ENCODE measurements around the gene KLHL35. TPM values are rescaled to one million over a fixed set of nuclear protein-coding genes. Genes with fewer than 3 reads are reported as not detected.
"Not testable (repeated sequence)": the region's sequence is repeated elsewhere in the genome, so short reads cannot be mapped to it uniquely, and the experiment has no call there.

KLHL35 gene
- total RNA-seq, 1 experiment from 2014 or later: not detected

- DNase-seq (ENCODE audit: low read depth): no peak
Measured at GRCh38 chr11:75394085-75394840, 38.7 kb downstream of the KLHL35 start.

- no peak for DNase-seq (ENCODE audit: low read depth)
Measured at GRCh38 chr11:75389925-75390324, 43.1 kb downstream of the KLHL35 start.

- no peak for DNase-seq (ENCODE audit: low read depth)
Measured at GRCh38 chr11:75389276-75389605, 43.8 kb downstream of the KLHL35 start.

DNA sequence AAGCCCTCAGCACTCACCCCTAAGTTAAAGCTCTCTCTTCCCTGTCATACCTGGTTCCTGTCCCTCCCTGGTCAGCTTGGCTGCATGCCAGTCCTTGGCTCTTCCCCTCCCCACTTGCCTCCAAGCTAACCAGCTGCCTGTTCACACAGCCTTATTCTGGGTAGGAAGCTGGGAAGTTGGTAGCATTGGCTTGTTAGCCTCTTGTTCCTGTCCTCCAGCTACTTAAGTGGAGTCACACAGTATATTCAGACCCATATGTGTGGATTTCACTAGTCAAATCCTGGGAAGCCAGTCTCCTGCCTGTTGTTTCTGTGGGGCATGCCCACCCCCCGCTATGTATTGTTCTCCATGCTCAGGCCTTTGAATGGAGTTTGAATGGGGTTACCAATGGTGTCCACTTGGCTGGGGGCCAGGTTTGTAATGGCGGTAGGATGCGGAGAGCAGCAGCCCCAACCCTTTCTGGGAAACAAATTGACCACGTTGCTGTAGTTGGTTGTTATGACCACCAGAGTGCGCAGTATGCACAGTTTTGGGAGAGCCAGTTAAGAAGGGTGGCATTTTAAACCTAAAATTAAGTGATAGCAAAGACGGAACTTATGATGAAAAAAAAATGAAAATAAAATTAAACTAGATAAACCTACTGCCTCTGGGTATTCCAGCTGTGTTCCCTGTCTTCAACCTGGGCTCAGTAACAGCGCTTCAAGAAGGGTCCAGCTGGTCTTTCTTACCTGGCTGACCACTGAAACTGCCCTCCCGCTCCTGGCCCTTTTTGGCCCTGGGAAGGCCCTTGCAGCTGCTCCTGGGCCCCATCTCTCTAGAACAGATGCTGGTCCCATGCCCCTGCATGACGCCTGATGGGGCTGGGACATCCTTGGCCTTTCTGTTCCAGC lies 44.4 kb downstream of the KLHL35 start:
- DNase-seq (ENCODE audit: low read depth): peak; percentile 76

DNA sequence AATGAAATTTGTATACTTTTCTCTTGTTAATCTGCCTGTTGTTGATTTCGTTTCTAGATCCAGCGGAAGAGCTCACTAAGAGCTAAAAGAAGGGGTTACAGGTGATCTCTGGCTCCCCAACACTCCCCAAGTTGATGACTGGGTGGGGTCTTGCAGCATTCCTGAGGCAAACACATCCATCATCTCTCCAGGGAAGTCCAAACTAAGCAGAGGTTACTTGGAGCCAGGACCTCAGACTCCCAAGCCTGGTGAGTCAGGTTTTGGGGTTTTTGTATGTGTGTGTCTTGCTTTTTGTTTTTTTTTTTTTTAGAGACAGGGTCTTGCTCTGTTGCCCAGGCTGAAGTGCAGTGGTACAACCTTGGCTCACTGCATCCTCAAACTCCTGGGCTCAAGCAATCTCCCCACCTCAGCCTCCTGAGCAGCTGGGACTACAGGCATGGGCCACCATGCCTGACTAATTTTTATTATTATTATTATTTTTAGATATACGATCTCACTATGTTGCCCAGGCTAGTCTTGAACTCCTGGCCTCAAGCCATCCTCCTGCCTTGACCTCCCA lies 45.2 kb downstream of the KLHL35 start:
- DNase-seq (ENCODE audit: low read depth): no peak

- DNase-seq (ENCODE audit: low read depth): no peak
Measured at GRCh38 chr11:75386942-75387630, 45.9 kb downstream of the KLHL35 start.

GRCh38 chr11:75384438-75385080 lies 48.4 kb downstream of the KLHL35 start:
- DNase-seq (ENCODE audit: low read depth): no peak

DNA sequence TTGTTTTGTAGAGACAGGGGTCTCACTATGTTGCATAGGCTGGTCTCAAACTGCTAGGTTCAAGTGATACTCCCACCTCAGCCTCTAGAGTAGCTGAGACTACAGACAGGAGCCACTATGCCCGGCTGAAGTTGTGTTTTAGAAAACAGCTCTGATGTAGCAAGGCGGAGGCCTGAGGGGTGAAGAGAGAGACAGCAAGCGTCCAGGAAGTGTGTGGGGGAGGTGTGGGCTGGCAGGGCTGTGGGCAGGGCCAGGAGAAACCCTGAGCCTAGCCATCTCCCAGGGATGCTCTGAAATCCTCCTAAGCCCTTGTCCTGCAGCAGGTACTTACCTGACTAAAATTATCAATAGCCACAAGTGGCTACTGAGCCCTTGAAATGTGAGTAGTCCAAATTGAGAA lies 49.8 kb downstream of the KLHL35 start:
- DNase-seq (ENCODE audit: low read depth): no peak

DNA sequence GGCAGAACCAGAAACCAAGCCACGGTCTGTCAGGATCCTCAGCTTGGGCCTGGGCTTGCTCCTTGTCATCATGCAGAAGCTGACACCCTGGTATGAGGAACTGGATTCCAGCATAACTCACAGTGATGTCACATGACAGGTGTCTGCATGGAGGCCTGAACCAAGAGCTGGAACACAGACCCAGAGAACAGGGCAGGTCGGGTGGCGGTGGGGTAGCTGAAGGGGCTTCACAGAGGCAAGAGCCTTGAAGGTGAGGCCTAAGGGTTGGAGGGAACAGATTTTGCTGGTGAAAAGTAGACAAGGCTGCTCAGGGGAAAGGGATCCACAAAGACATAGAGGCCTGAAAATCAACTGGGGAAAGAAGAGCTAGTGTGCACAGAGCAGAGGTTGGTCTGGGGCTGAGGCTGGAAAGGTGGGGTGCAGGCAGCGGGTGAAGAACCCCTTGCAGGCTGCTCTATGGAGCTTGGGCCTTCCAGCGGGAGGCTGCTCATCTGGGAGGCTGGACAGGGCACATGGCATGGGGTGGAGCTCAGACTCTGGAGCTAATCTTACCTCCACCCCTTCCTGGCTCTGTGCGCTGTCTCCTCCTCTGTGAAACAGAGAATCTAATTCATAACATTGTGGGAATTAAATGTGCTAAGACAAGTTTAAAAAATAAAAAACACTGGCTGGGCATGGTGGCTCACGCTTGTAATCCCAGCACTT lies 52.1 kb downstream of the KLHL35 start:
- DNase-seq (ENCODE audit: low read depth): no peak

DNA sequence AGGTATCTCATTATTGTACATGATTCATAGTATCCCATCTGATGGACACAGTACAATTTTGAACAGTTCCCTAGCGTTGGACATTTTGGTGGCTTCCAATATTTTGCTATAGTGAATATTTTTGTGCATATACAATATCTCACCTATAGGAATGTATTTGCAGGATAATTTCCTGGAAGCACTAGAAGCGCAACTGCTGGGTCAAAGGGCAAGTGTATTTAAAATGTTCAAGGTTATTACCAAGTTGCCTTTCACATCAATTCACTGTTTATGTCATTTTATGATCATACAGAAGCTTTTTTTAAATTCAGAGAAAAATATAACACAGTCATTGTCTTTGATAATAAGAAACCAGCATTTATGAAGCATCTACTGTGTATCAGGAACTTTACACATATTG lies 52.8 kb downstream of the KLHL35 start:
- no peak for DNase-seq (ENCODE audit: low read depth)

DNA sequence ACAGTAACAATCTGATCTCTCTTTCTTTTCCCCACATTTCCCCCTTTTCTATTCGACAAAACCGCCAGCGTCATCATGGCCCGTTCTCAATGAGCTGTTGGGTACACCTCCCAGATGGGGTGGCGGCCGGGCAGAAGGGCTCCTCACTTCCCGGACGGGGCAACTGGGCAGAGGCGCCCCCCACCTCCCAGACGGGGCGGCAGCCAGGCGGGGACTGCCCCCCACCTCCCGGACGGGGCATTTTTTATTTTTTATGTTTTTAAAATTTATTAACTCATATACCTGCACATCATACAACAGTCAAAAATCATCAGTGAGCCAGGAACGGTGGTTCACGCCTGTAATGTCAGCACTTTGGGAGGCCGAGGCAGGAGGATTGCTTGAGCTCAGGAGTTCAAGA lies 54.2 kb downstream of the KLHL35 start:
- DNase-seq (ENCODE audit: low read depth): not testable (repeated sequence)

DNA sequence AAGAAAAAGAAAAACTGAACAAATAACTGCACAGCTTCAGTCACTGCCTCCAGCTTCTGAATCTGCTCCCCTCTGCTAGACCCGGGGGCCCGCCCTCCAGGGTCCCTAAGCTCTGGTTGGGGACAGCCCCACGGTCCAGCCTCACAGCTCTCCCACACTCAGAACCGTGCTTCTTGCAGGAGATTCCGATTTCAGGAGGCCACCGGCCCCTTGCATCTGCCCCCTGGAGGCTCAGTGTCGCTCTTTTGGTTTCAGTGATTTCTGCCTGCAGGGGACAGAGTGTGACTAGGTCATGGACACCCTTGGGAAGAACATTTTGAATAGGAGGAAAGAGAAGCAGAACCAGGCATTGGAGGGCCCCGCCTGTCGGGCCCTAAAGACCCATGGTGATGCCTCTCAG lies 56.8 kb downstream of the KLHL35 start:
- DNase-seq (ENCODE audit: low read depth): no peak

- DNase-seq (ENCODE audit: low read depth): no peak
Measured at GRCh38 chr11:75375626-75376025, 57.4 kb downstream of the KLHL35 start.

DNA sequence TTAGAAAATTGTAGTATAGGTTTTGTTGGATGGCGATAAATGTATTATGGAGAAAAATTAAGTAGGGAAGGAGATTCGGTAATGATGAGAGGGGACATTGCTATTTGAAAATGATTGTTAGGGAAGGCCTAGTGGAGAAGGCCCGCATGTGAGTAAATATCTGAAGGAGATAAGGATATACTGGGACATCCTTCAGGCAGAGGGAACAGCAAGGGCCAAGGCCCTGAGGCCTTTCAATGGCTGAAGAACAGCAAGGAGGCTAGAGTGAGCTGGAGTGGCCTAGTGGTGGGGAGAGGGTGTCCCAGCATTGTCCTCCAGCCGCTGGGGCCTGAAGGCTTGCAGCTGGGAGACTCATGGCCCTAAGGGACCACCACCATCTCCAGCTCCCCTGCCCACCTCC lies 58.4 kb downstream of the KLHL35 start:
- no peak for DNase-seq (ENCODE audit: low read depth)

DNA sequence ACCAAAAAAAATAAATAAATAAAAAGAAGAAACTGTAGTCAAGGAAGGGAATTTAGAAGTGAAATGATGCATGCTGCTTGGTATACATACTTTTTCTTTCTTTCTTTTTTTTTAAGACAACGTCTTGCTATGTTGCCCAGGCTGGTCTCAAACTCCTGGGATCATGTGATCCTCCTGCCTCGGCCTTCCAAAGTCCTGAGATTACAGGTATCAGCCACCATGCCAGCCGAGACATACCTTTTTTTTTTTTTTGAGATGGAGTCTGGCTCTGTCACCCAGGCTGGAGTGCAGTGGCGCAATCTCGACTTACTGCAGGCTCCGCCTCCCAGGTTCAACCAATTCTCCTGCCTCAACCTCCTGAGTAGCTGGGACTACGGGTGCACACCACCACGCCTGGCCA lies 59.8 kb downstream of the KLHL35 start:
- DNase-seq (ENCODE audit: low read depth): no peak

Small RNA genes within 50 kb of the gene (small RNA-seq; reads per million reads assigned to genes)
- gene SNORD15A: not detected
- gene SNORD15B: 231 reads per million, percentile 97 among the genes with 10 or more reads in this experiment

Other genes with a start within 250 kb of the KLHL35 start
- 0.10 and 0.33 TPM in 2 replicates for gene TPBGL, start 192.4 kb downstream of the KLHL35 start, total RNA-seq (2014; rRNA removed; shearing (Covaris generic))
- gene ARRB1, start 81.5 kb downstream of the KLHL35 start, total RNA-seq (2014; rRNA removed; shearing (Covaris generic)): 7.3 and 10.6 TPM in 2 replicates
- gene RPS3, start 33.7 kb downstream of the KLHL35 start, total RNA-seq (2014; rRNA removed; shearing (Covaris generic)): 2,311 and 3,087 TPM in 2 replicates
- gene GDPD5, start 92.7 kb upstream of the KLHL35 start, total RNA-seq (2014; rRNA removed; shearing (Covaris generic)): 47.3 and 53.2 TPM in 2 replicates
- 241 and 271 TPM in 2 replicates for gene SERPINH1, start 129.1 kb upstream of the KLHL35 start, total RNA-seq (2014; rRNA removed; shearing (Covaris generic))
- 0.10 and 0.40 TPM in 2 replicates for gene MAP6, start 235.8 kb upstream of the KLHL35 start, total RNA-seq (2014; rRNA removed; shearing (Covaris generic))